GDM1 (cell line): Measurements from ENCODE around the gene RAMP1.
A peak's percentile ranks its signal among the peaks of the same experiment; 100 is the strongest.
"Not testable (repeated sequence)": the region's sequence is repeated elsewhere in the genome, so short reads cannot be mapped to it uniquely, and the experiment has no call there.

Experiments used
- DNase-seq: peaks from one replicate; lab custom pipeline; 2025; lab: John Stamatoyannopoulos, UW

RAMP1 gene

DNA sequence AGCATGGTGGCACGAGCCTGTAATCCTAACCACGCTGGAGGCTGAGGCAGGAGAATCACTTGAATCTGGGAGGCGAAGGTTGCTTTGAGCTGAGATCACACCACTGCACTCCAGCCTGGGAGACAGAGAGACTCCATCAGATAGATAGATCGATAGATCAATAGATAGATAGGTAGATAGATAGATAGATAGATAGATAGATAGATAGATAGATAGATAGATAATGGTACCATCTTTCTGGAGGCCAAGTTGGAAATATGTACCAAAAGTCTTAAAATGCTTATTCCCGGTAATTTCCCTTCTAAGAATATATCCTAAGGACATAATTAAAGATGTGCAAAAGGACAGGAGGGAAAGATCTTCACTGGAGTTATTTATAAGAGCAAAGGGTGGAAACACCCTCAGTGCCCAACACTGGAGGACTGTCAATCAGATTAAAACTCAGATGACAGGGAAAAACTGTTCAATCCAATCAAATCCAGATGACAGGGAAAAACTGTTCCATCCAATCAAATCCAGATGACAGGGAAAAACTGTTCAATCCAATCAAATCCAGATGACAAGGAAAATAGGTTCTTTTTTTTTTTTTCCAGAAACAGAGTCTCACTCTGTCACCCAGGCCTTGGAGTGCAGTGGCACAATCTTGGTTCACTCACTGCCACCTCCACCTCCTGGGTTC lies 58.4 kb downstream of the RAMP1 start:
- DNase-seq = no peak

DNA sequence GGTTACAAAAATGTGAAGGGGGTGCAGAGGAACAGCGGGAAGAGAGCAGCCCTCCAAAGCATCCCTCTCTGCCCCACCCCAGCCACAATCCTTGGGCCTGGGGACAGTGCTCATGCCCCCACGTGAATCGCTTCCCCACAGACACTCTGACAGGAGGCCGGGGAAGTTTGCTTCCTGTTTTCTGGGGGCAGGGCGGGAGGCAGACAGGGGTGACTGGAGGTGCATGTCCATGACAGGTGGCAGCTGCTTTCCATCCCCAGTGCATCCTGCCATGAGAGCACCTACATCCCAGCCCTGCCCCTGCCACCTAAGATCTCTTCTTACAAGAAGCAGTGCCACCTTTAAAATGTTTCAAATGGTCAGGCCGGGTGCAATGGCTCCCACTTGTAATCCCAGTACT lies 60.2 kb downstream of the RAMP1 start:
- DNase-seq = peak; percentile 48

DNA sequence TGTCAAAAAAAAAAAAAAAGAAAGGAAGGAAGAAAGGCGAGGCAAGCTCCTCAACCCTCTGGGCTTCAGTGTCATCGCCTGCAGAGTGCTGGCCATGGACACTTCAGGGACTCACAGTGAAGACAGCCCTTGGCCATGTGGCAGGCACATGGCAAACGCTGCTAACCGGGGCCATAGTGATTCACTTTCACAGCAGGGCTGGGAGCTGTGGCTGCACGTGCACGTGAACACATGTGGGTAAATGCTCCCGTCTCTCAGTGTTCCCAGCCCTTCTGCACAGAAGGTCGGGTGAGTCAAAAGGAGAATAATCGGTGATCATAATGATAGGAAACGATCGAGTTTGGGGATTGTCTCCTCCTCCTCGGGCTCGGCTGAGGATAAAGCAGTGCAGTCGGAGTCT lies 61.2 kb downstream of the RAMP1 start:
- no peak for DNase-seq

GRCh38 chr2:237921967-237922492 lies 62.6 kb downstream of the RAMP1 start:
- no peak for DNase-seq

DNA sequence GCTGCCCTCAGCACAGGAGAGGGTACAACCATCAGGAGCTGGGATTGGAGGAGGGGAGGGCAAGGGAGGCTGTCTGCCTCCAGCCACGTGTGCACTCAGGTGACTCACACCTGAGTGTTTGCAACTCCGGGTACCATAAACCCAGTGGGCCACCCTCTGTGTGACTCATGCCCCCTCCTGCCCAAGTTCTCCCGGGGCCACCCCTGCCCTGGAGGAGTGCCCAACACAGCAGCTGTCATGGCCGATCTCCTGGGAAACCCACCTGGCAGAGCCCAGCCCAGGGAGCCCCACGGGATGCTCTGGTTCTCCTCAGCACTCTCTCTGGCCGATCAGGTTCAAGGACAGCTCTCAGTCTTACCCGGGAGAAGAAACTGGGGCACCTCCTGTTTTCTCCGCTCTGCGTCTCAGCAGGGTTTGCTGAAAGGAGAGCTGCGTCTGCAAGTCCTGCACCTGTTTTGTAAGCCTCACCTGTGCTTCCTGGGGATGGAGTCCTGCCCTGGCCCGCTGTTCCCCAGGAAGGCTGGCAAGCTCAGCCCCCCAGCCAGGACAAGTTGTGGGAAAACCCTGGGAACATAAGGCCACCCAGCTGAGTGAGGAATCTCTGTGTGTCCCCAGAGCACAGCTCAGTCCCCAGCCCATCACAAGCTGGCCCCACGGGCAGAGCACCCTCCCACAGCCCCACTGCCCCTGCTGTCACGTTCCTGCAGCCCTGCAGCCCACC lies 63.4 kb downstream of the RAMP1 start:
- DNase-seq = no peak

DNA sequence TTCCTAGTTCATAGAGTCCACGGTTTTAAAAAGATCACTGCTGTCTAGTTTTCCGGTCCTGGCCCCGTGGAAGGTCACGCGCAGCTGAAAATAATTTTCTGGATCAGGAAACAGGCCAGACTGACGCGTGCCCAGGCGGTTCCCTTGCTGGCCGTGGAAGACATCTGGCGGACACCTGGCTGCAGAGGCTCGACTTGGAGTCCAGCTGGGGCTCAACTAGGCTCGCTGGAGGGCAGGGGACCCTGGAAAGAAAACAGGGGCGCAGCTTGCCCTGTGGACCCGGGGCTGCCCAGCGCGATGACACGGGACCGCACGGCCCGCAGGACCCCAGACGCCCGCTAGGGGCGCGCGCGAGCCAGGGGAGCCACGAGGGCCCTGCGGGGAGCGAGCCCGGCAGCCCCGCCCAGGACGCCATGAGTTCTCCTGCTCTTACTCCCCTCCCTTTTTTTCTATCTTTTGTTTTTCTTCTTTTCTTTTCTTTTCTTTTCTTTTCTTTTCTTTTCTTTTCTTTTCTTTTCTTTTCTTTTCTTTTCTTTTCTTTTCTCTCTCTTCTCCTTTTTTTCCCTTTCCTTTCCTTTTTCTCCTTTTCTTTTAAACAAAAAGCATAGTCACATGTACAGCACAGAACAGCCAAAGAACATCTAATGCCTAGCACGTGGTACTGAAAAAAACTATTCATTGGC lies 64.2 kb downstream of the RAMP1 start:
- DNase-seq = peak; percentile 59

DNA sequence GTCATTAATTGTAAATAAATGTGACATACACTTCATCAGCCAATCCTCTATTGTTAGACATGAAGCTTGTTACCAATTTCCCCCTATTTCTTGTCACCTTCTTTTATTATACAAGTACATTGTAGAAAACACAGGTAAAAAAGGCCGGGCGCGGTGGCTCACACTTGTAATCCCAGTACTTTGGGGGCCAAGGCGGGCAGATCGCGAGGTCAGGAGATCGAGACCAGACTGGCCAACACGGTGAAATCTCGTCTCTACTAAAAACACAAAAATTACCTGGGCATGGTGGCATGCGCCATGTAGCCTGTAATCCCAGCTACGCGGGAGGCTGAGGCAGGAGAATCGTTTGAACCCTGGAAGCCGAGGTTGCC lies 64.7 kb downstream of the RAMP1 start:
- no peak for DNase-seq

GRCh38 chr2:237927135-237927534 lies 67.7 kb downstream of the RAMP1 start:
- DNase-seq = no peak

- no peak for DNase-seq
Observed at GRCh38 chr2:237927986-237928385, 68.6 kb downstream of the RAMP1 start.

GRCh38 chr2:237929979-237930378 lies 70.6 kb downstream of the RAMP1 start:
- no peak for DNase-seq

GRCh38 chr2:237931205-237931721 lies 71.8 kb downstream of the RAMP1 start:
- DNase-seq = peak; percentile 49

DNA sequence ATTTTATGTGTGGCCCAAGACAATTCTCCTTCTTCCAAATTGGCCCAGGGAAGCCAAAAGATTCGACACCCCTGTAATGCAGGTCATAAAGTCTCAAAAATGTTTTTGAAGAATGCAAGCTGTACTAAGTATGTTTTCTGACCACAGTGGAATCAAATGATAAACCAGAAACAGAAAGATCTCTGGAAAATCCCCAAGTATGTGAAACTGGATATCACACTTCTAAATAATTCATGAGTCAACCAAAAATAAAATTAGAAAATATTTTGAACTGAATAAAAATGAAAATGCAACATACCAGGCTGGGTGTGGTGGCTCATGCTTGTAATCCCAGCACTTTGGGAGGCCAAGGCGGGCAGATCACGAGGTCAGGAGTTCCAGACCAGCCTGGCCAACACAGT lies 73.3 kb downstream of the RAMP1 start:
- no peak for DNase-seq

GRCh38 chr2:237934186-237934585 lies 74.8 kb downstream of the RAMP1 start:
- DNase-seq = no peak

GRCh38 chr2:237935740-237936452 lies 76.5 kb downstream of the RAMP1 start:
- DNase-seq = peak; percentile 36

- DNase-seq = no peak
Observed at GRCh38 chr2:237939251-237939650, 79.8 kb downstream of the RAMP1 start.

DNA sequence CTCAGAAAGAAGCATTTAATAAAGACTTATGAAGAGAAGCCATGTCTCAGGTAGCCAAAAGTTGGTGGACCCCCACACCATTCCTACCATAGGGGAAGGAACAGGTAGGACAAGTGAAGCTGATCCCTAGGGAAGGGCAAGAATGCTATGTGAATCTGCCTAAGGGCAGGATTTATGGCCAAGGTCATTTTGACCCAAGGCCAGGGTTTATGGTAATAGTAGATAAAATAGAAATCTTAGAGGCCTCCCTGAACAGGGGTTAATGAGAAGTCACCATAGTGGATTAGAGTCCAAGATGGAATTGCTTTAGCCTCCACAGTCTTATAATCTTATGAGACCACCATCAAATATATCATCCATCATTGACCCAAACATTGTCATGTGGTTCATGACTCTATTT lies 81.4 kb downstream of the RAMP1 start:
- no peak for DNase-seq

DNA sequence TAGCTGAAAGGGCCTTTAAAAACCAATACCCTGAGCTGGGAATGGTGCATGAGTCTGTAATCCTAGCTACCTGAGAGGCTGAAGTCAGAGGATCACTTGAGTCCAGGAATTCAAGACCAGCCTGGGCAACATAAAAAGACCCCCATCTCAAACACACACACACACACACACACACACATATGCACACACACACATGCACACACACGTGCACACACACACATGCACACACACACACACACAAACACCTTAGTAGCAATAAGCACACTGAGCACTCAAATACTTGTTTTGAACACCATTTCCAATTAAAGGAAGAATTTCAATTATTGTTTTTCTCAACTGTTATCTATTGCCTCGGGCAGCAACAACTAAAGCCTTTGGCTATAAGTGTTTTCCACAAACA lies 81.8 kb downstream of the RAMP1 start:
- DNase-seq = no peak

DNA sequence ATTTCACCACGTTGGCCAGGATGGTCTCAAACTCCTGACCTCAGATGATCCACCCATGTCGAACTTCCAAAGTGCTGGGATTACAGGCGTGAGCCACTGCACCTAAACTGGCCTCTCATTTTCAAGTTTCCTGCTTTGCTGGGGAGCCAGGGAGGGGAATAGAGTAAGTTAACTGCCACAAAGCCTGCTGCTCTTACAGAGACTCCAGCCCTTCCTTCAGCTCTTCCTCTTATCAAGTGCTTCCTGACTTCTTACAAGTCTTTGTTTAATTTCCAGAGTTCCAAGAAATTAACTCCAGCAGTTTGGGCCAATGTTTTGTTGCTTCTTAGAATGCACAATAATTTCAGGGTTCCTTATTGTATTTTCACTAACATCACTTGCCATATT lies 83.1 kb downstream of the RAMP1 start:
- peak; percentile 51 for DNase-seq

- DNase-seq = no peak
Observed at GRCh38 chr2:237943395-237944094, 84.1 kb downstream of the RAMP1 start.

GRCh38 chr2:237944302-237944701 lies 84.9 kb downstream of the RAMP1 start:
- DNase-seq = no peak

- no peak for DNase-seq
Observed at GRCh38 chr2:237946423-237946822, 87.0 kb downstream of the RAMP1 start.

- not testable (repeated sequence) for DNase-seq
Observed at GRCh38 chr2:237951354-237951753, 91.9 kb downstream of the RAMP1 start.
